Hepatic stellate cell (primary cell): ENCODE results near the gene SIGLEC15.
"Not testable (repeated sequence)": the region's sequence is repeated elsewhere in the genome, so short reads cannot be mapped to it uniquely, and the experiment has no call there.

Experiments used
- DNase-seq: peaks from one replicate; pipeline ENCODE4 v3.0.0; 2011; ENCODE audit warnings: low spot score

Gene SIGLEC15

GRCh38 chr18:45825258-45826044 lies at the start of gene SIGLEC15:
SIGLEC15 (plus strand) TSS chr18:45825675; CDS start chr18:45825729, 54 bp downstream.
- no peak for DNase-seq

- no peak for DNase-seq
Observed at GRCh38 chr18:45775743-45776142, 49.7 kb upstream of the SIGLEC15 start.

- peak; percentile 76 for DNase-seq
Observed at GRCh38 chr18:45777393-45777792, 48.1 kb upstream of the SIGLEC15 start.

- DNase-seq, result no peak
Observed at GRCh38 chr18:45780568-45780967, 44.9 kb upstream of the SIGLEC15 start.

GRCh38 chr18:45782662-45783061 lies 42.8 kb upstream of the SIGLEC15 start:
- DNase-seq, result no peak

GRCh38 chr18:45783097-45784075 lies 42.1 kb upstream of the SIGLEC15 start:
- peak; percentile 60 for DNase-seq

- no peak for DNase-seq
Observed at GRCh38 chr18:45785134-45785533, 40.3 kb upstream of the SIGLEC15 start.

- no peak for DNase-seq
Observed at GRCh38 chr18:45786941-45787340, 38.5 kb upstream of the SIGLEC15 start.

GRCh38 chr18:45787346-45787745 lies 38.1 kb upstream of the SIGLEC15 start:
- DNase-seq, result no peak

GRCh38 chr18:45788861-45789260 lies 36.6 kb upstream of the SIGLEC15 start:
- no peak for DNase-seq

- no peak for DNase-seq
Observed at GRCh38 chr18:45792506-45793263, 32.8 kb upstream of the SIGLEC15 start.

GRCh38 chr18:45793264-45793965 lies 32.1 kb upstream of the SIGLEC15 start:
- peak; percentile 61 for DNase-seq

- no peak for DNase-seq
Observed at GRCh38 chr18:45801416-45802004, 24.0 kb upstream of the SIGLEC15 start.

GRCh38 chr18:45802814-45803492 lies 22.5 kb upstream of the SIGLEC15 start:
- DNase-seq, result peak; percentile 84

GRCh38 chr18:45805551-45805950 lies 19.9 kb upstream of the SIGLEC15 start:
- no peak for DNase-seq

GRCh38 chr18:45806226-45806625 lies 19.2 kb upstream of the SIGLEC15 start:
- no peak for DNase-seq

GRCh38 chr18:45807144-45807543 lies 18.3 kb upstream of the SIGLEC15 start:
- not testable (repeated sequence) for DNase-seq

- DNase-seq, result not testable (repeated sequence)
Observed at GRCh38 chr18:45814733-45815132, 10.7 kb upstream of the SIGLEC15 start.

- DNase-seq, result no peak
Observed at GRCh38 chr18:45817543-45817942, 7.9 kb upstream of the SIGLEC15 start.

GRCh38 chr18:45818765-45819164 lies 6.7 kb upstream of the SIGLEC15 start:
- DNase-seq, result not testable (repeated sequence)
